Tibial artery (tissue), 4 donors: ENCODE measurements around the gene NONO.
A peak's percentile ranks its signal among the peaks of the same experiment; 100 is the strongest.
"Not testable (repeated sequence)": the region's sequence is repeated elsewhere in the genome, so short reads cannot be mapped to it uniquely, and the experiment has no call there.

ENCODE experiments used
- DNase-seq, 2 donors: peaks; one replicate each; pipeline ENCODE4 v3.0.0-alpha.2; 2019
- H3K27ac ChIP-seq, 2 donors: fragments of 200-600 bp; sonication (generic) in 1 of 2; 1 replicate in 1 of 2; 2 replicates in 1 of 2; pipeline ENCODE4 v1.5.1; 2018 to 2019; ENCODE audit warnings: mild to moderate bottlenecking in 1 of 2
- H3K27me3 ChIP-seq, 2 donors: fragments of 200-600 bp; sonication (generic) in 1 of 2; one replicate each; pipeline versions ENCODE4 v1.5.1 to v1.6.0; 2016 to 2019
- H3K36me3 ChIP-seq, 3 donors: fragments of 200-600 bp; sonication (generic) in 2 of 3; one replicate each; pipeline ENCODE4 v1.5.1; 2016 to 2019; ENCODE audit warnings: mild to moderate bottlenecking in 2 of 3
- H3K4me1 ChIP-seq, 4 donors: fragments of 200-600 bp; sonication (generic) in 2 of 4; 1 replicate in 3 of 4; 2 replicates in 1 of 4; pipeline ENCODE4 v1.5.1; 2016 to 2019
- H3K4me3 ChIP-seq, 2 donors: fragments of 200-600 bp; sonication (generic) in 1 of 2; 1 replicate in 1 of 2; 2 replicates in 1 of 2; pipeline ENCODE4 v1.5.1; 2018 to 2019; ENCODE audit warnings: mild to moderate bottlenecking in 2 of 2
- H3K9me3 ChIP-seq, 3 donors: fragments of 200-600 bp; sonication (generic) in 1 of 3; one replicate each; pipeline ENCODE4 v1.5.1; 2016 to 2019
- intact Hi-C: fragments of 100-400 bp; cut with DNase I; formaldehyde crosslinking; loops from one replicate; pipeline ENCODE4 v1.15.0; 2023; ENCODE audit warnings: low total_unique reads
- TF ChIP-seq, protein P1 (sequence below), 2 experiments: fragments of 200-600 bp in 1 of 2; fragments of 450-650 bp in 1 of 2; IDR thresholded peaks; one replicate each; pipeline ENCODE4 v1.5.1; 2017 to 2019; ENCODE audit warnings: antibody characterized with exemption in 2 of 2, mild to moderate bottlenecking in 1 of 2, moderate library complexity in 1 of 2

Gene NONO

DNA sequence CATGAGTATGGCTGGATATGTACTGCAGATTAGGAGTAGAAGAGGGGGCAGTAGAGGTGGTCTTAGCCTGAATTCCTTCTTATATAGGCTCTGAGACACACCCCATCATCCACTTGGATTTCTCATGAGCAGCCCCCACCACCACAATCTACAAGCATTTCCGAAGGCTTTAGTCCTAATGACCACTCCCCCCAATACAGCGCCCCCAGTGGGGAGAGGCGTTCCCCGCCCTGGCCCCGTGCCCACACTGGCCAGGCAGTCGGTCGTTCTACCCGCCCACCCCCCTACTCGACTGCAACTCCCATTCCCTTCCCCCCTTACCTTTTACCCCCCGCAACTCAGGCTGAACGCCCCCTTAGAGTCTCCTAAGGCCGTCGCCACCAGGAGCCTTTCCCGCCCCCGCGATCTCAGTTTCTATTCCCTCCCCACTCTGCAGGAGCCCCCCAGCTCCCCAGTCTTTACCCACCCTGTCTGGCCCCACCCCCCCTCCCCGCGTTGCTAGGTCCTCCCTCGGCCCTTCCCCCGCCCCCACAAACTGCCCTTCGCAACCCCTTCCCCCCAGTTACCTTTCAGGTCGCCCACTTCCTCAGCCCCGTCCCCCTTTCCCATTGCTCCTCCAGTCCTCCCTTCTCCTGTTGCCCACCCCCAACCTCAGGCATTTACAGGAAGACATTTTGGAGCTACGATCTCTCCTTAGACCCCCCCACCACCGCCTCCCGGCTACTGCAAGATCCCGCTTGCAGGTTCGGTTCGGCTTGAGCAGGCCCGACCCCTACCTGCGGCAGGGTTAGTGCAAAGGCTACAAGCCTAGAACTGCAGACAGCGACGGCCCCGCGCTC lies 30.0 kb upstream of the NONO start:
- Histone ChIP-seq H3K27me3 (no peaks in the 10 kb centered on the region), H3K9me3 (no peaks in the 10 kb centered on the region), H3K4me3 (peak overlapping the region; percentile 70 to 77), H3K27ac (peak overlapping the region; percentile 91 to 92), H3K36me3 (peaks cover 5 to 20% (median 10%) of the 10 kb centered on the region in 3 donors), H3K4me1 (peaks cover 0 to 17% (median 9%) of the 10 kb centered on the region in 4 donors)
- TF ChIP-seq, protein P1, sequence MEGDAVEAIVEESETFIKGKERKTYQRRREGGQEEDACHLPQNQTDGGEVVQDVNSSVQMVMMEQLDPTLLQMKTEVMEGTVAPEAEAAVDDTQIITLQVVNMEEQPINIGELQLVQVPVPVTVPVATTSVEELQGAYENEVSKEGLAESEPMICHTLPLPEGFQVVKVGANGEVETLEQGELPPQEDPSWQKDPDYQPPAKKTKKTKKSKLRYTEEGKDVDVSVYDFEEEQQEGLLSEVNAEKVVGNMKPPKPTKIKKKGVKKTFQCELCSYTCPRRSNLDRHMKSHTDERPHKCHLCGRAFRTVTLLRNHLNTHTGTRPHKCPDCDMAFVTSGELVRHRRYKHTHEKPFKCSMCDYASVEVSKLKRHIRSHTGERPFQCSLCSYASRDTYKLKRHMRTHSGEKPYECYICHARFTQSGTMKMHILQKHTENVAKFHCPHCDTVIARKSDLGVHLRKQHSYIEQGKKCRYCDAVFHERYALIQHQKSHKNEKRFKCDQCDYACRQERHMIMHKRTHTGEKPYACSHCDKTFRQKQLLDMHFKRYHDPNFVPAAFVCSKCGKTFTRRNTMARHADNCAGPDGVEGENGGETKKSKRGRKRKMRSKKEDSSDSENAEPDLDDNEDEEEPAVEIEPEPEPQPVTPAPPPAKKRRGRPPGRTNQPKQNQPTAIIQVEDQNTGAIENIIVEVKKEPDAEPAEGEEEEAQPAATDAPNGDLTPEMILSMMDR (IDR thresholded peaks at IDR 0.05): peak; percentile 33
- intact Hi-C loops: loop anchor here (10.0 kb wide), 1 partner anchor 111 kb away; the partner anchor contains the start of gene TAF1
- no peak for DNase-seq

DNA sequence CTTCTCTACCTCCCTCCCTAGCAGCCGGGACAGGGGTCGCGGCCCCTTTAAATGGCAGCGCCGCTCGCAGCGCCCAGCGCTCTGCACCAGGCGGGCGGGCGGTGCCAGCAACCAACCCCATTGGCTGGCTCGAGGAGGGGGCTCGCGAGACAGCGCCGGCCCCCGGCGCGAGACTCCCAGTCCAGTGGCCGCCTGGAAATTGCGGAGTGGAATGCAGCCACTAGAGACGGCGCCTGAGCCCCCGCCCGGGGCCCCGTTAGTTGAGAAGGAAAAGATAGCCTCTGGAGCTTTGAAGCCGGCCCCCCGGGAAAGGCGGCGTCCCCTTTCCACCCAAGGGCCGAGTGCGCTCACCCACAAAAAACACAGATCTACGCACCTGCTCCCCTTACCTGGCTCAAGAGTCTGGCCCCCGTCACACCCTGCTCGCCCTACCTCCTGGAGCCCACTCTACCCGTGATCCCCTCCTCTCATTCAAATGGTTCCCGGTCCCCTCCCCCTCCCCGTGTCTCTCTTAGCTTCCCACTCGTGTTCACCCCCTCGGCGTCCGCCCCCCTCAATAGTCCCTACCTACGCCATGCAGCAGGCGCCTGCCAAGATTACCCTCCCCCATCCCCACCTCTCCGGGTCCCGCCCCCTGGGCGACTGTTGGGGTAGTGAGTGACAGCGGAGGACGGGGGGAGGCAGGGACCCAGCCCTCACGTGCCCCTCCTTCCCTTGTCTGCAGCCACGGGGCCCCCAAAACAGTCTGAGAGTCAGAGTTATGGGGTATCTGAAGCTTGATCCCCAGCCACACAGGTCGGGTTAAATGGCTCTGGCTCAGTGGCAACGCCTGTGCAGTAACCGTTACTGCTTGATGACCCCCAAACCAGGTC lies 29.1 kb upstream of the NONO start, which contains the start of gene ZMYM3:
TSS of gene ZMYM3 (minus strand) at position 49 of the 872 bp plus-strand sequence. CDS start 885 bp downstream, outside the sequence.
- Histone ChIP-seq H3K36me3 (peaks cover 5 to 12% (median 5%) of the 10 kb centered on the region in 3 donors), H3K4me1 (peaks cover 0 to 17% (median 9%) of the 10 kb centered on the region in 4 donors), H3K27ac (peak within 1 kb of the TSS; percentile 91 to 92), H3K4me3 (peak within 1 kb of the TSS; percentile 70 to 77), H3K9me3 (no peaks in the 10 kb centered on the region), H3K27me3 (no peaks in the 10 kb centered on the region)
- intact Hi-C loops: loop anchor here (10.0 kb wide), 1 partner anchor 110 kb away; the partner anchor contains the start of gene TAF1
- TF ChIP-seq, protein P1 (IDR thresholded peaks at IDR 0.05): no peak
- peak; percentile 84 to 92 for DNase-seq

DNA sequence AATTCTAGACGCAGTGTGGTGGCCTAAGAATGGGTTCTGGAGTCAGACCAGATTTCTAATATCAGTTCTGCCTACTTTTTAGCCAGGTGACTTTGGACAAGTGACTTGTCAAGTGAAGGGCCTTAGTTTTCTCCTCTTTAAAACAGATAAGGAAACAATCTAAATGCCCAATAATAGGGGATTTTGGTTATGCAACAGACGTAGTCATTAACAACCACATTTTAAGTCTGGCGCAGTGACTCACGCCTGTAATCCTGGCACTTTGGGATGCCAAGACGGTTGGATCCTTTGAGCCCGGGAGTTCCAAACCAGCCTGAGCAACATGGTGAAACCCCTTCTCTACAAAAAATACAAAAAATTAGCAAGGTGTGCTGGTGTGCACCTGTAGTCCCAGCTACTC lies 27.4 kb upstream of the NONO start:
- peak overlapping the region; percentile 91 to 92 for H3K27ac ChIP-seq
- no peak for DNase-seq
- intact Hi-C loops: loop anchor here (10.0 kb wide), 1 partner anchor 109 kb away; the partner anchor contains the start of gene TAF1

GRCh38 chrX:71256856-71257255 lies 26.6 kb upstream of the NONO start:
- DNase-seq: no peak
- TF ChIP-seq, protein P1 (IDR thresholded peaks at IDR 0.05): no peak
- Histone ChIP-seq H3K9me3 (no peaks in the 10 kb centered on the region), H3K36me3 (no peaks in the 10 kb centered on the region), H3K4me1 (peaks cover 0 to 17% (median 9%) of the 10 kb centered on the region in 4 donors), H3K27me3 (no peaks in the 10 kb centered on the region), H3K27ac (no peak overlapping the region), H3K4me3 (no peak overlapping the region)
- intact Hi-C loops: loop anchor here (10.0 kb wide), 1 partner anchor 108 kb away; the partner anchor contains the start of gene TAF1

More for the DNA sequence above, 27.4 kb upstream of the NONO start:
- no peaks in the 10 kb centered on the region for H3K36me3 ChIP-seq
- H3K27me3 ChIP-seq: no peaks in the 10 kb centered on the region
- no peak overlapping the region for H3K4me3 ChIP-seq
- TF ChIP-seq, protein P1 (IDR thresholded peaks at IDR 0.05): no peak
- peaks cover 0 to 17% (median 9%) of the 10 kb centered on the region in 4 donors for H3K4me1 ChIP-seq
- H3K9me3 ChIP-seq: no peaks in the 10 kb centered on the region

DNA sequence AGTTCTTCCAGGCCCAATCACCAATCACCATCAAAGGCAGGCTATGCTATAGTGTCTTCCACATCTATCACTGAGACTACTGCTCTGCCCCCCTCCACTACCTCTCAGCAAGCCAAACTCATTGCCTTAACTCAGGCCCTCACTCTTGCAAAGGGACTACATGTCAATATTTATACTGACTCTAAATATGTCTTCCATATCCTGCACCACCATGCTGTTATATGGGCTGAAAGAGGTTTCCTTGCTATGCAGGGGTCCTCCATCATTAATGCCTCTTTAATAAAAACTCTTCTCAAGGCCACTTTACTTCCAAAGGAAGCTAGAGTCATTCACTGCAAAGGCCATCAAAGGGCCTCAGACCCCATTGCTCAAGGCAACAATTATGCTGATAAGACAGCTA lies 14.8 kb upstream of the NONO start:
- H3K27me3 ChIP-seq, H3K9me3 ChIP-seq, intact Hi-C loops, H3K4me3 ChIP-seq, DNase-seq, H3K4me1 ChIP-seq, H3K27ac ChIP-seq, H3K36me3 ChIP-seq: not testable (repeated sequence)
